K562 (cell line): Measurements from ENCODE around the gene GLIPR1. TPM values are rescaled to one million over a fixed set of nuclear protein-coding genes. Genes with fewer than 3 reads are reported as not detected.

ENCODE experiments used
- BCL6 ChIP-seq: fragments of 250-450 bp; sonication (Bioruptor Pico); IDR thresholded peaks from 2 replicates; pipeline ENCODE4 v1.4.0; 2020
- CAMTA2 ChIP-seq: fragments of 250-450 bp; sonication (Bioruptor Pico); conservative IDR thresholded peaks from 2 replicates; pipeline ENCODE4 v1.5.1; 2022
- FOS ChIP-seq: IDR thresholded peaks from 3 replicates; pipeline ENCODE4 v1.6.1; 2011; ENCODE audit not compliant: insufficient read length; ENCODE audit errors: extremely low read depth
- HMG20B ChIP-seq: fragments of 250-450 bp; sonication (Bioruptor Pico); IDR thresholded peaks from 2 replicates; pipeline ENCODE4 v1.5.0; 2021; ENCODE audit warnings: mild to moderate bottlenecking
- KDM5B ChIP-seq: fragments of 200-600 bp; sonication (generic); IDR thresholded peaks from 2 replicates; pipeline ENCODE4 v1.6.1; 2012; ENCODE audit warnings: low read depth, mild to moderate bottlenecking, moderate library complexity, low read length, control low read depth, inconsistent platforms; ENCODE audit not compliant: insufficient replicate concordance
- NCOA6 ChIP-seq: fragments of 450-650 bp; IDR thresholded peaks from 2 replicates; pipeline ENCODE4 v1.6.1; 2017; ENCODE audit warnings: mild to moderate bottlenecking
- NFXL1 ChIP-seq: fragments of 450-650 bp; formaldehyde crosslinking; IDR thresholded peaks from 2 replicates; pipeline ENCODE4 v1.4.0; 2021; ENCODE audit warnings: mild to moderate bottlenecking
- PCBP1 ChIP-seq: fragments of 200-400 bp; formaldehyde crosslinking; IDR thresholded peaks from 2 replicates; pipeline ENCODE4 v1.6.1; 2018; ENCODE audit warnings: mild to moderate bottlenecking, low read depth, low read length; ENCODE audit not compliant: poor library complexity, severe bottlenecking
- PHF20 ChIP-seq: fragments of 450-650 bp; IDR thresholded peaks from 2 replicates; pipeline ENCODE4 v1.6.1; 2018; ENCODE audit not compliant: partially characterized antibody
- PML ChIP-seq: IDR thresholded peaks from 2 replicates; pipeline ENCODE4 v1.6.1; 2012; ENCODE audit warnings: low read length, inconsistent platforms
- POLR3G ChIP-seq: IDR thresholded peaks from 2 replicates; pipeline ENCODE4 v1.6.1; 2011; ENCODE audit not compliant: insufficient read length, insufficient replicate concordance; ENCODE audit errors: extremely low read depth
- SAFB2 ChIP-seq: fragments of 200-400 bp; formaldehyde crosslinking; IDR thresholded peaks from 2 replicates; pipeline ENCODE4 v1.6.1; 2018; ENCODE audit warnings: borderline replicate concordance, low read length, low read depth, moderate library complexity; ENCODE audit not compliant: severe bottlenecking
- ZNF699 ChIP-seq: fragments of 250-450 bp; sonication (Bioruptor Pico); IDR thresholded peaks from 2 replicates; pipeline ENCODE4 v1.8.0; 2021; ENCODE audit warnings: mild to moderate bottlenecking, moderate library complexity; ENCODE audit not compliant: insufficient replicate concordance
- ZSCAN29 ChIP-seq: fragments of 450-650 bp; IDR thresholded peaks from 2 replicates; pipeline ENCODE4 v1.6.1; 2017
- polyA plus RNA-seq, 8 experiments: library from polyadenylated mRNA; depleted of rRNA in 4 of 8; stranded (reverse) in 5 of 8; unstranded in 3 of 8; fragments of >200 nt; fragmentation: Nextera tagmentation in 2 of 8; fragmentation: Illumina TruSeq in 1 of 8; extraction: Ambion mirVana in 2 of 8; extraction: Trizol in 1 of 8; gene quantifications; 2 replicates each; pipeline versions ENCODE4 v1.2.1 to v1.2.3, GENCODE V29; 2011 to 2014; ENCODE audit warnings: inconsistent platforms in 1 of 8, missing spikeins in 1 of 8
- total RNA-seq, 7 experiments: library from RNA; depleted of rRNA in 6 of 7; stranded (reverse); fragments of >200 nt in 6 of 7; fragmentation: Illumina TruSeq in 2 of 7; extraction: Trizol in 2 of 7; gene quantifications; 2 replicates each; pipeline versions ENCODE4 v1.2.1 to v1.2.3, GENCODE V29; 2011 to 2021; ENCODE audit warnings: low replicate concordance in 1 of 7
- TF ChIP-seq, protein P1 (sequence below): fragments of 150-350 bp; conservative IDR thresholded peaks from 2 replicates; pipeline ENCODE4 v1.6.1; 2014; ENCODE audit warnings: low read length
- TF ChIP-seq, protein P2 (sequence below): IDR thresholded peaks from 3 replicates; pipeline ENCODE4 v1.6.1; 2011; ENCODE audit warnings: borderline replicate concordance, mild to moderate bottlenecking, moderate library complexity; ENCODE audit not compliant: insufficient read length; ENCODE audit errors: extremely low read depth
- TF ChIP-seq, protein P3 (sequence below): fragments of 200-400 bp; formaldehyde crosslinking; IDR thresholded peaks from 2 replicates; pipeline ENCODE4 v1.6.1; 2017; ENCODE audit warnings: mild to moderate bottlenecking, low read depth, low read length, moderate library complexity

The GLIPR1 gene
- total and polyA plus RNA-seq, 9 of the 15 experiments (the other 6 are each of a cell fraction or from before 2014, with no cell fraction given), result 0.26 to 2.1 (median 1.2) TPM

DNA sequence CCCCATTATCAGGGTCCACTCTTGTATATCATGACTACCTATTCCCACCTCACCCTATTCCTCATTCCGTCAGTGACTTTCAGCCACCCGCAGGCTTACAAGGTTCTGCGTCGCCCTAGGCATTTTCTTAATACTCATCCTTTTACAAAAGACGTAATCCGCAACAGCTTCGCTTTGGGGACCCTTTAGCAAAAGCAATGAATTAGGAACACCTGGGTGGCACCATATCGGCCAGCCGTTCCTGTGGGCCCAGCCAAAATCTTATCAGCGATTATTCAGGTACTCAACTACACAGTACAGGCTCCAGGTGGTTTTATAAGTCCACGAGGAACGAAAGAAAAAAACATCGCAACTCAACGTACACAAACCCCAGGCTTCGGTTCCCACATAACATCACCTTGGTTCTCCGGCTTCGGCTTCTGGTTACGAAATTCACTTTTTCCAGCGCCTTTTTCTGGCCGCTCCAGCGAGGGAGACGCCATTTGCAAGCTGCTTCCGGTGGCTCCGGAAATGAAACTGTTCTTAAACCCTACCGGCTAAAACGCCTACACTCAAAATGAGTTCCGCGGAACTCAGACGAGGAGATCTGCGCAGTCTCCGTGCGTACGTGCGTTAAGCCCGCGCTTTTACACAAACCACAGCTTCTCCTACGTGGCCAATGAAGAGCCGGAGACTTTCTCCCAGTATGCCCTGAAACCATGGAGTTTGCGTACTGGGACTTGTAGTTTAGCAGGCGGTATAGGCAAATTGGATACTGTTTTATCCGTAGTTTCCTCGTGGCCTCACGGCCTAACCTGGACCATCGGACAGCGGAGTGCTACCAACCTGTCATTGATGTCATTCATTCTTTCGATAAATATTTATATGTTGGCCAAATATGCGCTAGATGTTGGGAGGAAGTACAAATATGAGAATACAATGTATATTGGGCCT lies 30.8 kb downstream of the GLIPR1 start, which contains the start of gene KRR1 (continued):
- TF ChIP-seq, protein P1, sequence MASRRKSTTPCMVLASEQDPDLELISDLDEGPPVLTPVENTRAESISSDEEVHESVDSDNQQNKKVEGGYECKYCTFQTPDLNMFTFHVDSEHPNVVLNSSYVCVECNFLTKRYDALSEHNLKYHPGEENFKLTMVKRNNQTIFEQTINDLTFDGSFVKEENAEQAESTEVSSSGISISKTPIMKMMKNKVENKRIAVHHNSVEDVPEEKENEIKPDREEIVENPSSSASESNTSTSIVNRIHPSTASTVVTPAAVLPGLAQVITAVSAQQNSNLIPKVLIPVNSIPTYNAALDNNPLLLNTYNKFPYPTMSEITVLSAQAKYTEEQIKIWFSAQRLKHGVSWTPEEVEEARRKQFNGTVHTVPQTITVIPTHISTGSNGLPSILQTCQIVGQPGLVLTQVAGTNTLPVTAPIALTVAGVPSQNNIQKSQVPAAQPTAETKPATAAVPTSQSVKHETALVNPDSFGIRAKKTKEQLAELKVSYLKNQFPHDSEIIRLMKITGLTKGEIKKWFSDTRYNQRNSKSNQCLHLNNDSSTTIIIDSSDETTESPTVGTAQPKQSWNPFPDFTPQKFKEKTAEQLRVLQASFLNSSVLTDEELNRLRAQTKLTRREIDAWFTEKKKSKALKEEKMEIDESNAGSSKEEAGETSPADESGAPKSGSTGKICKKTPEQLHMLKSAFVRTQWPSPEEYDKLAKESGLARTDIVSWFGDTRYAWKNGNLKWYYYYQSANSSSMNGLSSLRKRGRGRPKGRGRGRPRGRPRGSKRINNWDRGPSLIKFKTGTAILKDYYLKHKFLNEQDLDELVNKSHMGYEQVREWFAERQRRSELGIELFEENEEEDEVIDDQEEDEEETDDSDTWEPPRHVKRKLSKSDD, result peak; percentile 81; the same call in 1 of the 2 replicates
- TF ChIP-seq ZNF699 (CRISPR knock-in tag) (no peak), KDM5B (peak; percentile 87), PCBP1 (no peak), PML (peak; percentile 82; the same call in 1 of the 2 replicates), HMG20B (CRISPR knock-in tag) (no peak), PHF20 (peak; percentile 98), FOS (no peak), NCOA6 (peak; percentile 66), NFXL1 (CRISPR knock-in tag) (no peak), POLR3G (no peak), SAFB2 (no peak), CAMTA2 (no peak), ZSCAN29 (no peak), BCL6 (CRISPR knock-in tag) (no peak)
- TF ChIP-seq, protein P2, sequence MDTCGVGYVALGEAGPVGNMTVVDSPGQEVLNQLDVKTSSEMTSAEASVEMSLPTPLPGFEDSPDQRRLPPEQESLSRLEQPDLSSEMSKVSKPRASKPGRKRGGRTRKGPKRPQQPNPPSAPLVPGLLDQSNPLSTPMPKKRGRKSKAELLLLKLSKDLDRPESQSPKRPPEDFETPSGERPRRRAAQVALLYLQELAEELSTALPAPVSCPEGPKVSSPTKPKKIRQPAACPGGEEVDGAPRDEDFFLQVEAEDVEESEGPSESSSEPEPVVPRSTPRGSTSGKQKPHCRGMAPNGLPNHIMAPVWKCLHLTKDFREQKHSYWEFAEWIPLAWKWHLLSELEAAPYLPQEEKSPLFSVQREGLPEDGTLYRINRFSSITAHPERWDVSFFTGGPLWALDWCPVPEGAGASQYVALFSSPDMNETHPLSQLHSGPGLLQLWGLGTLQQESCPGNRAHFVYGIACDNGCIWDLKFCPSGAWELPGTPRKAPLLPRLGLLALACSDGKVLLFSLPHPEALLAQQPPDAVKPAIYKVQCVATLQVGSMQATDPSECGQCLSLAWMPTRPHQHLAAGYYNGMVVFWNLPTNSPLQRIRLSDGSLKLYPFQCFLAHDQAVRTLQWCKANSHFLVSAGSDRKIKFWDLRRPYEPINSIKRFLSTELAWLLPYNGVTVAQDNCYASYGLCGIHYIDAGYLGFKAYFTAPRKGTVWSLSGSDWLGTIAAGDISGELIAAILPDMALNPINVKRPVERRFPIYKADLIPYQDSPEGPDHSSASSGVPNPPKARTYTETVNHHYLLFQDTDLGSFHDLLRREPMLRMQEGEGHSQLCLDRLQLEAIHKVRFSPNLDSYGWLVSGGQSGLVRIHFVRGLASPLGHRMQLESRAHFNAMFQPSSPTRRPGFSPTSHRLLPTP, result no peak
- TF ChIP-seq, protein P3, sequence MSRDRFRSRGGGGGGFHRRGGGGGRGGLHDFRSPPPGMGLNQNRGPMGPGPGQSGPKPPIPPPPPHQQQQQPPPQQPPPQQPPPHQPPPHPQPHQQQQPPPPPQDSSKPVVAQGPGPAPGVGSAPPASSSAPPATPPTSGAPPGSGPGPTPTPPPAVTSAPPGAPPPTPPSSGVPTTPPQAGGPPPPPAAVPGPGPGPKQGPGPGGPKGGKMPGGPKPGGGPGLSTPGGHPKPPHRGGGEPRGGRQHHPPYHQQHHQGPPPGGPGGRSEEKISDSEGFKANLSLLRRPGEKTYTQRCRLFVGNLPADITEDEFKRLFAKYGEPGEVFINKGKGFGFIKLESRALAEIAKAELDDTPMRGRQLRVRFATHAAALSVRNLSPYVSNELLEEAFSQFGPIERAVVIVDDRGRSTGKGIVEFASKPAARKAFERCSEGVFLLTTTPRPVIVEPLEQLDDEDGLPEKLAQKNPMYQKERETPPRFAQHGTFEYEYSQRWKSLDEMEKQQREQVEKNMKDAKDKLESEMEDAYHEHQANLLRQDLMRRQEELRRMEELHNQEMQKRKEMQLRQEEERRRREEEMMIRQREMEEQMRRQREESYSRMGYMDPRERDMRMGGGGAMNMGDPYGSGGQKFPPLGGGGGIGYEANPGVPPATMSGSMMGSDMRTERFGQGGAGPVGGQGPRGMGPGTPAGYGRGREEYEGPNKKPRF, result no peak
